Activated T-cell treated with anti-CD3 and anti-CD28 coated beads, Interleukin-2, amount 50 U/mL, for 1 hour (primary cell): ENCODE measurements around the gene MACROD2.

ENCODE experiments used
- DNase-seq: peaks from one replicate; pipeline ENCODE4 v3.0.0-alpha.2; 2020

MACROD2 gene

DNA sequence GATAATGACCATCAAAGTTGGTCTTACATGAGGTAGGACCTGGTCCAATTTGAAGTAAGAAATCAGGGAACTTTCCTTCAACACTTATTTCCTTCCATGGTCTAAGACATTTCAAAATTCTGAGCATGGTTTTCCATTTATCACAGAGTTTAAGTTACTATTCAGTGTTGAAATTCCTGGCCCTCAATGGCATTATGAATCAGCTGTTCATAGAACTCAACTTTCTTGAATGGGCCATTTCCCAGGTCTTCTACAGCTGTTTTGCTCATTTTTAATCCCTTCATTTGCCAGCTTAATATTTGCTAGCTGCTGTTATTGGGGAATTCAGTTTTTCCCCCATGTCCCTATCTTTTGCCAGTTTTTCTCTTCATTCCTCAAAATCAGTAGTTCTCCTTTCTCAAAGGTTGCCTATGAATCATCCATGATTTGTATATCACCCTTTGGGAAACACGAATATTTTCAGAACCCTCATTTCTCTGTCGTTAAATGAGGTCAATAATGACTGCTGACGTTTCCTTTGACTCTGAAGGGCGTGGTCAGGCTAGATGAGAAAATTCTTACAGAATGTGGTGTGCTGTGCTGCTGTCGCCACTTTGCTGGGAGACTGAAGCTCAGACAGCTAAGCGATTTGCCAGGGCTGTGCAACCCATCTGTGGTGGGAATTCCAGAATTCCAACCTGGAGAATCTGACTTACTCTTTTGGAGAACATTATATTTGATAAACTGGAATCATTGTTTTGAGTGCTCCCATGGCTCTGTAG, 558.6 kb downstream of the MACROD2 start:
- no peak for DNase-seq

DNA sequence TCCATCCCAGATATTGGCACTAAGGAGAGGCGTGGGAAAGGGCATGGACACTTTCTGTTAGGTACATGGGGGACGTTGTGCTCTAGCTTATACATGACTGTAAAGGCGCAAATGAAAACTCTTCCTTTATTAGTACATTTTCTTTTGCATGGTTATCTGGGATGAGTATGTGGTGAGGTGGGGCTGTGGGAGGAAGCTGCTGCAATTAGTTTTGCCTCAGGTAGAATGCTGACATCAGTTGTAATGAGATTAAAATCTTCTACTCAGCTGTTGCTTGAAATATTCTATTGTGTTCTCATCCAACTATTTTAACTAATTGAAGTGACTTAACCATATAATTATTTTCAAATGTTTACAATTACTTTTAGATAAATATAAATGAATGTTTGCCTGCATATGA, 560.4 kb downstream of the MACROD2 start:
- DNase-seq = no peak

DNA sequence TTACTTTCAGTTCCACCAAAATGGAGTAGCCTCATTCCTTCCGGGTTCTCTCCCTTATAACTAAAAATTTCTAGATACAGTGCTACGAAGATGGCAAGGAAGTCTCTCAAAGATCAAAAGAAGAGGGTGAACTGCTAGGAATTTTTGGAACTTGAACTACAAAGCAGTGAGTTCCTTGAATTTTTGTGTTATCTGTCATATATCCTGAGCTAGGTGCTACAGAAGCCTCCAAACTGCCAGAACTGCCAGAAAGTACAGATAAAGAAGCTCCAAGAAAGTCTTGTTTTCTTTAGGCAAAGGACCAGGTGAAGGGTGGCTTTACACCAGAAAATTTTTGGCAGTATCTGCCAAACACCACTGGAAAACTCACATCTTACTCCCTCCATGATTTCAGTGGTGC, 560.9 kb downstream of the MACROD2 start:
- no peak for DNase-seq

DNA sequence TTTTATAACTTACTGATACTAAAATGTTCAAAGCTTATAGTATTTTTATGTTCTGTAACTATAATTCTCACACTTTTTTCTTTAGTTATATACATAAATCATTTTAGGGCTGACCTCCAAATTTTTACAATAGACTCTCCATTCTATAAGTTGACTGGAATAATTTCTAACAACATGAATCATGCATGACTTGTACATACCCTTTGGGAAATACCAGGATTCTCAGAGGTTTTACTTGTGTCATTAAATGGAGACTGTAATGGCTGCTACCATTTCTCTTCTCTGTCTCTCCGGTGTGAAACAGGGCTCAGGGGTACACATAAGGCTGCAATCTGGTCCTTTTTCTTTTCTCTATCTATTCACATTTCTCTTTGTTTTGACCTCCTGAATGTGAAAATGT, 564.3 kb downstream of the MACROD2 start:
- no peak for DNase-seq

DNA sequence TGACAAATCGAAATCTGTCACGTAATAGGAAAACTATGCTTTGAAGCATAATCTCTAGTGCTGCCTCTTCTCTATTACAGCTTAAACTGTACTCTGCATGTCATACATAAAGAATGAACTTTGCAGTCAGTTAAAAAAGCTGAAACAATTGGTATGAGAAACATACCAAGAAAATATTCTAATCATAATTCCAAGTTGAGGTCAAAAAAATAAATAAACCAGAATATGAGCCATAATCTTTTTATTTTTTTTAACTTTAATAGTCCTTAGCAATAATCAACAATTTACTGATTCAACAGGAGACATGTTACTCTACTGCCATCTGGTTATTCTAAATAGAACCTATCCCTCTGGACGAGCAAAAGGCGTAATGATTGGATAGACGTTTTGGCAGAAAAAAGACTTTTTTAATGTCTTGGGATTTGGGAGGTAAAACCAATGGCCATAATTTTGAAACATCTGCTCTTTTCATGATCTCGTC, 566.5 kb downstream of the MACROD2 start:
- no peak for DNase-seq

DNA sequence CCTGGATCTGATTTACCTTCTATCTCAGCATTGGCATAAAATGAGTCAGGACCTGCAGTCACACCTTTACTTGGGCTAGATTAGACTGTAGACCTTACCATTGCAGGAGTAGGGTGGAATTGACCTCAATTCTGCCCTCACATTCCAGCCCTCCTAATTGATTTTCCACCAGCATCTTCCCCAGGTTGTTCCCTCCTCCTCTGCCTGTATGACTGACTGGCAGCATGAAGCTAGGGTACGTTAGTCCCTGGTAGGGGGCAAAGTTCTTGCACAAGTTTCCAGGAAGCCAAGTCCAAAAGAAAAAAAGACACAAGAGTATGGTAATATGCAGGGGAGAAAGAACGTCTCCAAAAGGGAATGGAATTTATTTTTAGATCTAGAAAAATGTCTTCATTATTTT, 567.7 kb downstream of the MACROD2 start:
- no peak for DNase-seq

DNA sequence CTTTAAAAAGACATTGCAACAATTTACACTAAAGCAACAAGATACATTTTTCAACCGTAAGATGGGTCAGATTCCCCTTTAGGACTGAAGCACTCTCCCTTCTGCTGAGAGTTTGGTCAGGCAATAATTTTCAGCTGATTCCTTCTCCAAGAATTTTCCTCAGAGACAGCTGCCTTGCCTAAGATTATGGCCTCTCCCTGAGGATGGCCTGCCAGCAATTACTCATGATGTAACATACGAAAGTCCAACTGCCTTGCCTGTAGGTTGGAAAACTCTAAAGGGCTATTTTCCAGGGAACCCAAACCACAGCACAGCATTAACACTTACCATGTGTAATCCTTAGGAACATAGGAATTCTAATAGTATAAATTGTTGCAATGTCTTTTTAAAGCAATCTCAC, 571.2 kb downstream of the MACROD2 start:
- DNase-seq = no peak

DNA sequence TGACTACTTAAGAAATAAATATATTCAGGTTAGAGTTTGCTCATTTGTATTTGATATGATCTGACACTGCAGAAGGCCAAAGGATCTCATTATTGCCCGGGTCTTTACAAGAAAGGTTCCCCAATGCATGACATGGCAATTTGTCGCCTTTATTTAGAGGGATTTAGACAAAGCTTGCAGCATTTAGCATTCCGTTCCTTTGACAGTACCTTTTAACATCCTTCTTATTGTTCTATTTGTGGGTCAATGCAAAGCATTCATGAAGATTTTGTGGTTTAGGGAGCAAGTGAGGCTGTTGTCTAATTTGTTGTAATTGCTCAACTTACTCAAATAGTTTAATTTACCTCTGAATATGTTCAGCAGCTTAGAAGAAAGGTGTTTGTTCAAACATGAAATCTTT, 572.9 kb downstream of the MACROD2 start:
- no peak for DNase-seq

DNA sequence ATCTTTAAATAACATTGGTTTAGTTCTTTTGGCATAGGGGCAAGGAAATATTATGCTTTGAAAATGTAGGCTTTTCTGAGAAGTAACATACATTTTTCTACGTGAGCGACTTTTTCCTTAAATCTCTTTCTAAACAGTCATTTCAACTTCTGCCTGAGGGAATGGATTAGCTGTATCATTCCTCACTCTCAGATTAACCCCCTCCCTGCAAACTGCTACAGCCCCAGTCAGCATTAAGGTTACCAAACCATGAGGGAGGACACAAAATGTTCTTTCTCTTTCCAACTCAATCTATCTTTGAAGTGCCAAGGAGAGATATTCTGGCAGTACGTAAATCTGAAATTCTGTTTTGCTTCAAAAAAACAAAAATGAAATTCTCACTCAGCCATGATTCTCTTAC, 573.4 kb downstream of the MACROD2 start:
- no peak for DNase-seq

DNA sequence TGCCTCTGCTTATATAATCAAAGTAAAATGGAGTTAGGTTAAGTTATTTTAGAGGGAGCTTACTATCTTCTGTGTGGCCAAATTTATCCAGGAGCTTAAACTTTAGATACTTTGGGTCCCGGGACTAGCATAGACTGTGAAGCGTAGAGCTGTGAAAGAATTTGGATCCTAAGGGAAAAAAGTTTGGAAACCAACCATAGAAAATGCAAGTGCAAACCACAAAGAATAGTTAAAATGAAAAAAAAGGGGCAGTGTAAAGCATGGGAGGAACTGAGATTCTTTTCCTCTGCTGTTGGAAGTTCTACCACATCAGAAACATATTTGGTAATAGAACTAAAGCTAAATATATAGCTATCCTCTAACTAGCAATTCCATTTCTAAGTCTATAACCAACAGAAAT, 574.3 kb downstream of the MACROD2 start:
- DNase-seq = no peak

DNA sequence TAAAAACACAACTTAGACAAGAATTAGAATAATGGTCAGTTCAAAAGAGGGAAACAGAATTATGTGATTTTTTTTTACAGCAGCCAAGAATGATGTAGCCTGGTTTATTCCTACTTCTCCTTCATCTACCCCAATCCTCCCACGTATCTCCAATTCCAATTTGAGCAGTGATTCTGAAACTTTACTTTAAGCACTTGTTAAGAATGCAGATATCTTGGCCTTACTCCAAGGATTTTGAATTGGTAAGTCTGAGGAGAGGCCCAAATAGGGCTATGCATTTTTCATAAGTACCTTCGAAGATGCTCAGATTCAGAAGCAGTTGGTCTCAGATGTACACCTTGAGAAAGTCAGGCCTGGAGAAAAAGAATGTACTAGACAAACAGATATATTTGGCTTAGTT, 575.5 kb downstream of the MACROD2 start:
- DNase-seq = no peak

DNA sequence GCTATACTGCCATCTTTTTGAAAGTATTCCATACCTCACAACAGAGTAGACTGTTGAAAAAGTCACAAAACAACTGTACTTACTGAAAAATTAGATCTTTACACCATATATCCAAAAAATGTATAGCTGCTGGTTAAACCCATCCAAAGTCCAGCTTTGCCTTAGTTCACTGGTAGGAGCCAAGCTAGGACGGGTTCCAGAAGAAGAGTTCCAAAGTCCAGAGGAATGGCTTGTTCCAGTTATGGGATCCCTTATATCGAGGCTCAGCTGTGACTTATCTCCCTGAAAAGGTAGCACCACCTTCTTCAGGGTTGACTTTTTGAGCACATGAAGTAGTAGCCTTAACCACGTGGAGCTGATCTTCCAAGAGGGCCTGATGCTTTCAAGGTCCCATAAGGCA, 578.4 kb downstream of the MACROD2 start:
- DNase-seq = no peak

DNA sequence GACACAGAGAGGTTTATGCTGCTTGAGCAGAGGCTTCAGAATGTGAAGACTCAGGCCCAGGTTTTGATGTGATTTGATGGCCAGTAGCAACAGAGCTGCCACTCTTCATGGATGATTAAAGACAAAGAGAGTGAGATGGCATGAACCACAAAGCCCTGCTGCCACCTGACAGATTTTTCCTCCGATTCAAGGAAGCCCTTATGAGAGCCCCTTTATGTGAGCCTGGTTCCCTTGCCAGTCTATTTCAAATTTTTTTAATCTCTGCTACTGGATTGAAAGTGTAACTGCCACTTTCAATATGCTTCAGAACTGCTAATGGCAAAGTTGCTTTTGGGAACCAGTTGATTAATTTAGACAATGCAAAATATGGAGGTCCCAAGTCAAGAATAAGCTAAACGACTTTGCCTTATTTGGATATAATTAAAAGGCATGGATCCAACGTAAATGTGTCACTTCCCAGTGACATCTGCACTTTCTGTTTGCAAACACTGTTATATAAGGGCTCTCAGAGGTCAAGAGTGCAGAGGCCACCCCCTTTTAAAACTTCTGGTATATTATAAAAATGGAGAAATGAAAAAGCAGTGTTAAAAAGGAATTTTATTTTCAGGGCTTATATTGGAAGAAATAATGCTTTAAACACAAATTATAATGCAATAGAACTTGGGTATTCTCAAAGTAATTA, 581.0 kb downstream of the MACROD2 start:
- DNase-seq = no peak

DNA sequence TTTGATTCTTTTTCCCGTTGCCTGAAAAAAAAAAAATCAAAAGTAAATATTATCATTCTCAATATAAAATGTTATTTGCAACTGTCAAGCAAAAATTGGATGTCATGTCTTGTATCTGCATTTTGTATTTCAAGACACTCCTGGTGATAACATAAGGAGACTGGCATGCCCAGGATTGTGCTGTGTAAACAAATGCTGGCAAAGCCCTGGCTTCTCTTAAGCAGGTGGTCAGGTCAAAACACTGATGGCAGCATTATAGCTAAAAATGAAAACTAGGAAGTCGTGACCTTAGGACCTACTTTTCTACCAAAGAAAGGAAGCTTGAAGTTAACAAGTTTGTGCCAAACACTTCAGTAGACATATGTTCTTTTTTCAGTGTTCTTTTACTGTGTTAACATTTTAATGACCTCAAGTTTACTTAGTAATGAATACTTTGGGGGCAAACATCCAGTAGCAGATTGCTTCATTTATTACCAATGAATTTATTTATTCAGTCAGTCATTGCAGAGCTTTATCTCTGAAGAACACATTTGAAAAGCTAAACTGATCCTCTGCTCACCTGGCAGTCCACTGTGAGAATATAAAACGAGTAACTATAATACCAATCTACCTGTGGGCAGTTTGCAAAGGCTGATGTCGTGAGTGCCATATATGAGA, 585.2 kb downstream of the MACROD2 start:
- no peak for DNase-seq

DNA sequence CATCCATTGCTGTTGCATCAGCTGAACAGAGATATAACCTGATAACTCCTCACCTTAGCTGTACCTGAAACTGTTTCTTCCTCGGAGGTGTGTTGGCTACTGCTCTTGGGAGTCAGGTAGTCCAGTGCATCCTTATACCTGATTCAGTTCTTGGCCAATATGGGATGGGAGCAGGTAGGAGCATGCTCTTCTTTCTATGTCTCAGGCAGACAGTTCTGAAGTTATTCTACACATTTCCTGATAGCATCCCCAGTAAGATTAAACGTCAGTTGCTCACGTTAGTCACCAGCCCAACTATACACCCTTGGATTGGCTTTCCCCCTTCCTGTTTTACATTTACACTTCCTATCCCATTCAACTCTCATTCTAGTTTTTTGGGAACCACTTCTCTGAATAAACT, 586.4 kb downstream of the MACROD2 start:
- DNase-seq = no peak

DNA sequence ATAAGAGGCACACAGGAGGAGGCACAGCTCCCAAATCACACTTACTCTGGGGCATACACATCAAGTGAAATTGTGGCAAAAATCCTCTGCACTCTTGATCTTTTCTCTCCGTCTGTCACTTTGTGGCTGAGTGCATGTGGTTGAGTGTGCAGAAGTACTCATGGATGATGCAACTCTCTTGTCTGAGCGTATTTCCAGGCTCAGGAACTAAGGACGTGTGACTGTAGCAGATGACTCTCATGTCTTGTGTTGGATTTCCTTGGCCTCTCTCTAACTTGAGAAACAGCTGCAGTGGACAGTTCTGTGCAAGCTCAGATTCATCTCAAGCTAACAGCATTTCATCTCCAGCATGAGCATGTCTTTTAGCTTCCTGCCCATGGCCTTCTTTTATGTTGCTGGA, 587.5 kb downstream of the MACROD2 start:
- no peak for DNase-seq

DNA sequence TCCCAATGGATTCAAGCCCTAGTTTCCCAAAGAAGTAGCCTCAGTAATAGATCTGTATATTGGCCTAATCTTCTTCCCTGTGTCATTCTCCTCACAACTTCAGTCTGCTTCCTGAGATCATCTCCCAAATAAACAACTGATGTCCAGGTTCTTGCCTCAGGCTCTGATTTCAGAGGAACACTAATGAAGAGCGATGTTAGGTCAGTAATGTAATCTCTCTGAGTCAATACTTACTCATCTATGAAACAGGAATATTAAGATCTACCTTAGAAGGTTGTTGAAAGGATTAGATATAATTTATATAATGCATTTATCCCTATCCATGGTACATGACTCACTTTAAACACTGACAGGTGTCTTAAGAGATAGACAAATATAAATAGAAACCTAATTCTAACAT, 588.1 kb downstream of the MACROD2 start:
- DNase-seq = no peak

DNA sequence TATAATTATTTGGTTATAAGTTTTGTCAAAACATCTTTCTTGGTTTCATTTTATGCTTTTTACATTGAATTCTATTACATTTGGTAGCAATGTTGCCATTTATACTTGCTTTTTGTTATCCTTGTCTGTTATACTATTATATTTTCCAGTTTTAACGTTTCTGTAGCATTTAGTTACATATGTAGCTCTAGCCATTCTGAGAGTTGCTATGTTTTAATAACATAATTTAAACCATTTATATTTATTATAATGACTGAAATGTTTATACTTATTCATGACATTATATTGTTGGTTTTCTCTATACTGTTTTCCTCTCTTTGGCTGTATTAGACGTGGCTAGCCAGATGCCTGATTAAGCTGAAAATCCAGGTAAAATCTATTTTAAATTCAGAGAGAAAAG, 594.1 kb downstream of the MACROD2 start:
- no peak for DNase-seq

DNA sequence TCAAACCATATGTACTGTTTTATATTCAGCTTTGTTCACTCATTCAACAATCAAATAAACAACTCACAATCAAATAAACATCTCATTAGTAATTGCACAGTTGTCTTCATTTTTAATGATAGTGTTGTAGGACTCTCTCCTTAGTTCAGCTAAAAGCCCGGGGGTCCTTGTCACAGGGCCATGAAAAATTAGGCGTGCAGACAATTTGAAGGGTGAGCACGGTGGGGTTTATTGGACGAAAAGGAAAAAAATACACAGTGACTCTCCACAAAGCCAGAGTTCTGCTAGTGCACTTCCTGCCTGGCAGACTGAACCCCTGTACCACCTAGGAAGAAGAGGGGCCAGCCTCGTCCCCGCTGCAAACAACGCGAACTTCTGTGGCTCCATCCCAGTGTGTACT, 599.7 kb downstream of the MACROD2 start:
- no peak for DNase-seq

DNA sequence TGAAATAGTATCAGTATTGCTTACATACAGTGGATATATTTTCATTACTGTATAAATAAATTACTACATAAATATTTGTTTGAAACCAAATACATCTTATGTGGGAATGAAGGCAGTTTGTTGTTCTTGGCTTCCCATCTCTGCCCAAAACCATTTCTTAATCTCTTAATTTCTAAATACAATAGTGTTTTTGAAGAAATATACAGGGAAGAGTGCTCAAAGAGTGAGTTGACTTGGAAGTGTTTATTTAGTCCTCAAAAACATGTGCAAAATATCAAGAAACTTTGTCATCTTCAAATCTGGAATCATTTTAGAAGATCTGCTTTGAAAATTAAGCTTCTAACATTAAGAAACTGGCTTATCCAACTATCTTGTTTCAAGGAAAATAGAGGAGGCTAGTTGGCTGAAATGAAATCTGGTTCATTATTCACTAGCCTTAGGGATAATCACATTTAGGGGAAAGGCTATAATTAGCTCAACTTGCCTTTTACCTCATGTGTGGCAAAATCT, 601.9 kb downstream of the MACROD2 start:
- DNase-seq = no peak

DNA sequence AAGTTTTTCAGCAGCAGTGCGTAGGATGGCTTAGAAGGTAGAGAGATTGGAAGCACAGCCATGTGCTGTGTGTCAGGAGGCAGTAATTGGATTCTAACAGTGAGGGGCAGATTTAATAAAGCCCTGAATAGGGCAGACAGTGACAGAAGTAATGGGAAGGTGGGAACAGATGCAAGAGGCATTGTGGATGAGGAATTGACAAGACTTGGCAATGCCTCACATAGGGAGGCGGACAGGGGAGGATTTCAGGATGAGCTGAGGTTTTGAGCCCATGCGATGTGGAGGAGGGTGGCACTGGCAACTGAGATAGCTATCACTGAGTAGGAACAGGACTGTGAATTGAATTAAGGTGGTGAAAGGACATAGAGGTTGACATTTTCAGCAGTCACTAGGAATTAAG, 604.3 kb downstream of the MACROD2 start:
- no peak for DNase-seq

DNA sequence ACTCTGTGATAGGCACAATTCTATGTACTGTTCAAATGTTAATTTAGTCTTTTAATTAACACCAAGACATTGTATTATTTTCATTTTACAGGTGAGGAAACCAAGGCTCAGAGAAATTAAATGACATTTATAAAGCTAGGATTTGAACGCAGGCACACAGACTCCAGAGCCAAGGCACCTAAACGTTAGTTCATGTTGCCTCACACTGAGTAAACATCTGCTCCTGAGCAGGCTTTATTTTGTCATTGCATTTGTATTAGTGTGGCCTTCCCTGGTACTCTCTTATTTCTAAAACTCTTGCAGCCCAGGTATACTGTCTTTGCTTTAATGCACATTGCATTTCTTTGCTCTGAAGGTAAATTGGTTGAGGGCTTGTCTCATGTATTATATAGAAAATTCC, 605.2 kb downstream of the MACROD2 start:
- DNase-seq = no peak

DNA sequence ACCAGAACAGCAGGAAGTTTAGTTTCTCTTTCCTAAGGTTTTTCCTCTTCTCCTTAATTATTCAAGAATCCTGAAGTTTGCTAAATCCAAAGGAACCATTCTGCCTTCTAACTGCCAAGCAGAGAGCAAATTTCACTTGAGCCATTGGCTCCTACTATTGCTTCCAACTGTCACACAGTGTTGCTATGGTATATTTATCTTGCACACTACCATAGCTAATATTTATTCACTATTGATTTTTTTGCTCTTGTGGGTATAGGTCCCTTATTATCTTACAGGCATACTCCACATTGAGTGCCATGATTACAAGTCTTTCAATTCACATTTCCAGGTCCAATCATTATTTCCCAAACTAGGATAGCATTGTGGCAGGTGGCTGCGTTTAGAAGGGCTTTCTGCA, 608.8 kb downstream of the MACROD2 start:
- no peak for DNase-seq
